ENCODE measurements around the gene AARS2. TPM values are rescaled to one million over a fixed set of nuclear protein-coding genes. Genes with fewer than 3 reads are reported as not detected.

Gene AARS2
- total RNA-seq: 13.3 and 17.7 TPM in 2 replicates

DNA sequence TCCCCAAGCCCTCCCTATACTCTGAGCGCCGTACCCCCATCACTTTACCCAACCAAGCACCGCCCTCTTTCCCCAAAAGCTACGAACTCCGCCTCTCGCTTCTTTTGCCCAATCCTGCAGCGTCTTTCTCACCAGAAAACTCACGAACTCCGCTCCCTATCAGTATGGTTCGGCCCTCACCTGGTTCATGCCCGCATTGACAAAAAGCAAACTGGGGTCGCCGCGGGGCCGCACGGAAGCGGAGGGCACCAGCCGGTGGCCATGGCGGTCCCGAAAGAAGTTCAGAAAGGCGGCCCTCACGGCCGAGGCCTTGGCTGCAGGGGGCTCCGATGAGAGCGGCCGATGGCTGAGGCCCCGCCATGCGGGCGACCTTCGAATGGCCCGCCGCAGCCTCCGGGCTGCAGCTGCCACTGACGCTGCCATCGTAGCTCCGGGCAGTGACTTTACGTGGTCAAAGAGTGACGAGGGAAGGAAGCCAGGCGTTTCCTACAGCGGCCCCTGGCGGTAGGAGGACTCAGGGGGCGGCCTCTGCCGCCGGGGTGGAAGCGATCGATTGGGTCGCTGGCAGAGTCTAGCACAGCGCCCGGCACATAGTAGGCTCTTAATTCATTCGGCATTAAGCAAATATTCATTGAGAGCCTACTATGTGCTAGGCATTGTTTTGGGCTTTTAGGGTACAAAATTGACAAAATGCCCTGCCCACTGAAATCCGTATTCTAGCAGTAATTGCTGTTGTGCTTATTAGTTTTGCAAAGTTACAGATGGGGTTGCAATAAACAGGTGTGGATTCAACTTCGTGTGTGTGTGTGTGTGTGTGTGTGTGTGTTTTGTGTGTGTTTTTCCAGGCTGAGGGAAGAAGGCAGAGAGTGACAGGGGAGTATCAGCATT lies at the start of gene AARS2:
TSS of gene AARS2 (minus strand) at position 447 of the 888 bp plus-strand sequence. CDS start at position 423, 24 bp downstream.

DNA sequence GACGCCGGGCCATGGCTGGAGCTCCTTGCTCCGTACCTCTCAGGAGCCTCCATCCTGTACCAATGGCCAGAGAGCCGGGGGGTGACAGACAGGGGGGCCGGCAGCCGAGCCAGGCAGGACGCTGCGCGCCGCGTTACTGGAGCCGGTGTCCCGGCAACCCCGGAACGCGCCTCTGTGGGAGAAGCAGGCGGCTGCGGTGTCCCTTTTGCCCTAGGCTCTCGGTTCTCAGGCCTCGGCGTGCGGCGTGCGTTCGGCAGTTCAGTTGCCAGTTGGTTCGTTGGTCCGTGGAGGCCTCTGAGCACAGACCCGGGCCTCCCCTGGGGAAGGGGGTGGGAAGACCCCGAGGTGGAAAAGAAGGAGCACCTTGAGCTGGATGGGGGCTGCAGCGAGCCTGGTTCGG lies 29.3 kb upstream of the AARS2 start, which contains the start of gene SPATS1:
TSS of gene SPATS1 (plus strand) at position 162 of the 400 bp plus-strand sequence. CDS start 446 bp downstream, outside the sequence.

DNA sequence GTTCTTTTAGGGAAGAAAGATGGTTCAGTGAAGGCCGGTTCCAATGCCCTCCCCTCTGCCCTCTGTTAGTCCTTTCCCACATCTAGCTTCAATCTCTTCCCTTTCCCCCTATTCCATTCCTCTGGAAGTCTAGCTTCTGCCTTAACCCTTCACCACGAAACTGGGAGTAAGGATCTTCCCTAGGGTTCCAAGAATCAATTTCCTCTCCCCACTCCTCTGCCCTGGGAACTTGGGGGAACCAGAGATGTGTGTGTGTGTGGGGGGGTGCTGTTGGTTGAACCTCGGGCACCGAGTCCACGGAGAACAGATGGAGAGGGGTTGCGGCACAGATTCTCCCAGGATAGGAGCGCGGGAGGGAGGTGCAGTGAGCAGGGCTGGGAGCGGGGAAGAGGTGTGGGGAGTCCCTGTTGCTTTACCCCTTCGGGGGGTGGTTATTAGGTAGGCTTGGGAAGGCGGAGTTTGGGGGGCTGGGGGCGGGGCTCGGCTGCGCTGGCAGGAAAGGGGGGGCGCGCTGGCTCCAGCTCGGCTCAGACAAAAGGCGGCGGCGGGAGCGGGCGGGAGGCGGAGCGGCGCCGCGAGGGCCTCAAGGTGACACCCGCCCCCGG lies 43.1 kb downstream of the AARS2 start, which contains the start of gene TMEM151B:
TSS of gene TMEM151B (plus strand) at position 530 of the 605 bp plus-strand sequence. CDS start 293 bp downstream, outside the sequence.

DNA sequence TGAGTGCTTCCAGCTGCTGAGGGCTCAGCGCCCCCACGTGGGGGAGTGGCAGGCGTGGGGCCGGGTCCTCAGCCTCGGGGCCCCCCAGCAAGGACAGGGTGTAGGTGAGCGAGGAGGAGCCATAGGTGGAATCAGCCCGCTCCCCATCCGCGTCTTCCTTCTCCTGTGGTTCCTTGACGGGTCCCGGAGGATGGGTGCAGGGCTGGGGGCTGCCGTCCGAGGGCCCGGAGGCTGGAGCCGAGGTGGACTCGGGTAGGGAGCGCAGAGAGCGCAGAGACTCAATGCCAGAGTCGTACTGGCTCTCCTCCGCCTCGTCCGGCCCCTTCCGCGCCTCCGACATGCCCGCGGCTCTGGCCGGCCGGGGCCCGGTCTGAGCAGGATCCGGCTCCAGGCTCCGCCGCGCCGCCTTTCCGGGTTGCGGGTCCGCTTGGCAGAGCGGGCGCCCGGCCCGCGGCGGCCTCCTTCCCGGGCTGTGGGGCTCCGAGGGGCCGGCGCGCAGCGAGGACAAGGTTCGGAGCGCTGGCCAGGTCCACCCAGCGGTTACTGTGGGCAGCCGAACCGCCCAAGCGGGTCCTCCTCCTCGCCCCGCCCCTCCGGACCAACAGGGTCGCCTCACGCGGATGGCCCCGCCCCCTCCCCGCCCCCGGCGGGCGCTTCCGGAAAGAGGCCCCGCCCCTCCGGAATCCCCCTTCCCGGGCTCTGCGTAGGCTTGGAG lies 48.0 kb downstream of the AARS2 start, which contains the start of gene NFKBIE:
TSS of gene NFKBIE (minus strand) at position 545 of the 715 bp plus-strand sequence. CDS start at position 340, 205 bp downstream.

DNA sequence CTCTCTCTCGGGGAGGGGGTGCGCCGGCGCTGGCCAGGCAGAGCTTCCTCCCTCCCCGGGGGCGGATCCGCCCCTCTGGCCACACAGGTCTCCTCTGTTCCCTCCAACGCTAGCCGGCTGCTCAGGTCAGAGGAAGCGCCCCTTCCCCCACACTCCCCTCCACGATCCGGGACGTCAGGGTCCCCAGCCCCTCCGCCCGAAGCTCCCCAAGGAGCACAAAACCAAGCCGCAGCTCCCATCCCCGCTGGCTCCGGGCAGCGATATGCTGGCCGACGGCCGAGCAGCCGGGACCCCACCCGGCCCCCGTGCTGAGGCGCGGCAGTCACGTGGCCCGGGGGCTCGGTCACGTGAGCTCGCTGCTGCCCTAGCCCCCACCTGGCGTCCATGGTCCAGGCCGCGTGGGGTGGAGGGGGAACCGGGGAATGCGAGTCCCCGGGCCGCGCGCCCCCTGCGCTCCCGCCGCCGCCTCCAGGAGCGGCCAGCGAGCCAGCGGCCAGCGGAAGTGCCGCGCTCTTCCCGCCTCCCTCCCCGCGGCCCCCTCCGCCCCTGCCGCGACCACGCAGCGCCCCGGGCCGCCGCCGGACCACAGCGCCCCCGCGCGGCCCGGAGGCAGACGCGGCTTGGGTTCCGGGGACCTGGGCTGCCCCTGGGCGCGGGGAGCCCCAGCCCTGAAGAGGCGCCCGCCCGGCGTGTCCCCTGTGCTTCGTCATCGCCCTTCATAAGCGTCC lies 56.0 kb downstream of the AARS2 start, which contains the start of gene SLC35B2:
TSS of gene SLC35B2 (minus strand) at position 504 of the 728 bp plus-strand sequence. CDS start at position 386, 118 bp downstream.

Other genes with a start within 250 kb of the AARS2 start
- gene MRPL14, start 185.9 kb downstream of the AARS2 start, total RNA-seq: 43.1 and 69.8 TPM in 2 replicates
- gene TMEM63B, start 185.8 kb downstream of the AARS2 start, total RNA-seq: 22.8 and 27.7 TPM in 2 replicates
- gene CAPN11, start 154.5 kb downstream of the AARS2 start, total RNA-seq: not detected in 2 replicates
- gene MYMX, start 96.4 kb downstream of the AARS2 start, total RNA-seq: 2.0 TPM in 1 of 2 replicates, not detected in the other
- gene SLC29A1, start 89.8 kb downstream of the AARS2 start, total RNA-seq: 20.0 and 33.6 TPM in 2 replicates
- gene HSP90AB1, start 66.2 kb downstream of the AARS2 start, total RNA-seq: 797 and 817 TPM in 2 replicates
- 82.9 and 95.5 TPM in 2 replicates for gene SLC35B2, start 55.8 kb downstream of the AARS2 start, total RNA-seq
- 12.7 and 25.2 TPM in 2 replicates for gene NFKBIE, start 47.8 kb downstream of the AARS2 start, total RNA-seq
- gene TMEM151B, start 42.9 kb downstream of the AARS2 start, total RNA-seq: not detected in 2 replicates
- gene SPATS1, start 29.3 kb upstream of the AARS2 start, total RNA-seq: not detected in 2 replicates
- 16.8 and 20.0 TPM in 2 replicates for gene CDC5L, start 74.4 kb upstream of the AARS2 start, total RNA-seq